ENCODE results near the gene SYT15.
"Not testable (repeated sequence)": the region's sequence is repeated elsewhere in the genome, so short reads cannot be mapped to it uniquely, and the experiment has no call there.

The SYT15 gene

GRCh38 chr10:46557319-46558121 is 21.4 kb upstream of the SYT15 start:
- DNase-seq = peak; percentile 8

GRCh38 chr10:46558122-46558391 is 20.9 kb upstream of the SYT15 start:
- no peak for DNase-seq

GRCh38 chr10:46558392-46559185 is 20.3 kb upstream of the SYT15 start:
- no peak for DNase-seq

- DNase-seq = no peak
These were observed 19.7 kb upstream of the SYT15 start for GRCh38 chr10:46559231-46559671.

GRCh38 chr10:46560381-46560780 is 18.5 kb upstream of the SYT15 start:
- no peak for DNase-seq

GRCh38 chr10:46560952-46561351 is 18.0 kb upstream of the SYT15 start:
- DNase-seq = no peak

- DNase-seq = peak; percentile 16
These were observed 13.2 kb upstream of the SYT15 start for GRCh38 chr10:46565591-46566332.

- DNase-seq = not testable (repeated sequence)
These were observed 11.8 kb upstream of the SYT15 start for GRCh38 chr10:46567151-46567550.

GRCh38 chr10:46570655-46571054 is 8.3 kb upstream of the SYT15 start:
- not testable (repeated sequence) for DNase-seq

GRCh38 chr10:46572765-46573164 is 6.2 kb upstream of the SYT15 start:
- DNase-seq = not testable (repeated sequence)

GRCh38 chr10:46573314-46573713 is 5.6 kb upstream of the SYT15 start:
- DNase-seq = not testable (repeated sequence)

GRCh38 chr10:46573884-46574283 is 5.0 kb upstream of the SYT15 start:
- not testable (repeated sequence) for DNase-seq

- DNase-seq = not testable (repeated sequence)
These were observed 1.1 kb upstream of the SYT15 start for GRCh38 chr10:46577624-46578473.

- not testable (repeated sequence) for DNase-seq
These were observed 450 bp downstream of the SYT15 start for GRCh38 chr10:46579378-46579777.

- not testable (repeated sequence) for DNase-seq
These were observed 3.1 kb downstream of the SYT15 start for GRCh38 chr10:46581997-46582396.

- DNase-seq = not testable (repeated sequence)
These were observed 3.6 kb downstream of the SYT15 start for GRCh38 chr10:46582568-46582967.

GRCh38 chr10:46584196-46584595 is 5.3 kb downstream of the SYT15 start:
- DNase-seq = not testable (repeated sequence)

- DNase-seq = not testable (repeated sequence)
These were observed 6.3 kb downstream of the SYT15 start for GRCh38 chr10:46585246-46585645.

- DNase-seq = not testable (repeated sequence)
These were observed 8.6 kb downstream of the SYT15 start for GRCh38 chr10:46587546-46587945.

- not testable (repeated sequence) for DNase-seq
These were observed 9.3 kb downstream of the SYT15 start for GRCh38 chr10:46588221-46588620.

GRCh38 chr10:46589589-46589988 is 10.7 kb downstream of the SYT15 start:
- DNase-seq = not testable (repeated sequence)

GRCh38 chr10:46591053-46591452 is 12.1 kb downstream of the SYT15 start:
- not testable (repeated sequence) for DNase-seq

Data from activated CD4-positive, alpha-beta T cell treated with anti-CD3 and anti-CD28 coated beads for 1 hour (primary cell).